AG09309 (cell line): ENCODE results near the gene ATP2B2.

Experiments used
- DNase-seq: peaks from one replicate; pipeline ENCODE4 v3.0.0-alpha.2; 2010; ENCODE audit warnings: low read depth
- H3K4me3 ChIP-seq: 2 replicates; pipeline ENCODE4 v1.5.1; 2011; ENCODE audit warnings: mild to moderate bottlenecking, low read depth, low read length, moderate library complexity; ENCODE audit not compliant: control insufficient read depth
- TF ChIP-seq, protein P1 (sequence below): IDR thresholded peaks from 2 replicates; pipeline ENCODE4 v1.5.1; 2011; ENCODE audit warnings: mild to moderate bottlenecking, low read depth, low read length, inconsistent platforms; ENCODE audit not compliant: insufficient read depth, control insufficient read depth; ENCODE audit errors: missing control alignments

Gene ATP2B2

GRCh38 chr3:10381336-10381735, 124.0 kb downstream of the ATP2B2 start:
- TF ChIP-seq, protein P1, sequence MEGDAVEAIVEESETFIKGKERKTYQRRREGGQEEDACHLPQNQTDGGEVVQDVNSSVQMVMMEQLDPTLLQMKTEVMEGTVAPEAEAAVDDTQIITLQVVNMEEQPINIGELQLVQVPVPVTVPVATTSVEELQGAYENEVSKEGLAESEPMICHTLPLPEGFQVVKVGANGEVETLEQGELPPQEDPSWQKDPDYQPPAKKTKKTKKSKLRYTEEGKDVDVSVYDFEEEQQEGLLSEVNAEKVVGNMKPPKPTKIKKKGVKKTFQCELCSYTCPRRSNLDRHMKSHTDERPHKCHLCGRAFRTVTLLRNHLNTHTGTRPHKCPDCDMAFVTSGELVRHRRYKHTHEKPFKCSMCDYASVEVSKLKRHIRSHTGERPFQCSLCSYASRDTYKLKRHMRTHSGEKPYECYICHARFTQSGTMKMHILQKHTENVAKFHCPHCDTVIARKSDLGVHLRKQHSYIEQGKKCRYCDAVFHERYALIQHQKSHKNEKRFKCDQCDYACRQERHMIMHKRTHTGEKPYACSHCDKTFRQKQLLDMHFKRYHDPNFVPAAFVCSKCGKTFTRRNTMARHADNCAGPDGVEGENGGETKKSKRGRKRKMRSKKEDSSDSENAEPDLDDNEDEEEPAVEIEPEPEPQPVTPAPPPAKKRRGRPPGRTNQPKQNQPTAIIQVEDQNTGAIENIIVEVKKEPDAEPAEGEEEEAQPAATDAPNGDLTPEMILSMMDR: no peak
- H3K4me3 ChIP-seq: no peak overlapping the region
- DNase-seq: no peak

DNA sequence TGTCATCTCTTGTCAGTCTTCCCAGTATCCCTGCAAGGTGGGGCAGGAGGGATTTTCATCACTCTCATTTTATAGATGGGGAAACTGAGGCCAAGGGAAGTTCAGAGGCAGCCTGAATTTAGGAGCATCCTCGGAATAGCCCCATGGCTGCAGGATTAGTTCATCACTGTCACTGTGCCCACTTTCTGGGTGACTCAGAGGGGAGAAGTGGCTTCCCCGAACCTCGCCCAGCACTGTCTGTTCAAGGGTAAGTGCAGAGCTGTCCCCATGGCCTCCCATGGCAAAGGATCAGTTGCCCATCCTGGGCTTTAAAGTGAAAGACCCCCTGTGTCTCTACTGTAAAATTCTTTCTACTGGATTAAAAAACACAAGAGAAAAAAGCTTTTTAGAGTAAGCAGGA, 124.5 kb downstream of the ATP2B2 start:
- H3K4me3 ChIP-seq: no peak overlapping the region
- TF ChIP-seq, protein P1: no peak
- no peak for DNase-seq

GRCh38 chr3:10379961-10380360, 125.4 kb downstream of the ATP2B2 start:
- no peak overlapping the region for H3K4me3 ChIP-seq
- TF ChIP-seq, protein P1: no peak
- no peak for DNase-seq

DNA sequence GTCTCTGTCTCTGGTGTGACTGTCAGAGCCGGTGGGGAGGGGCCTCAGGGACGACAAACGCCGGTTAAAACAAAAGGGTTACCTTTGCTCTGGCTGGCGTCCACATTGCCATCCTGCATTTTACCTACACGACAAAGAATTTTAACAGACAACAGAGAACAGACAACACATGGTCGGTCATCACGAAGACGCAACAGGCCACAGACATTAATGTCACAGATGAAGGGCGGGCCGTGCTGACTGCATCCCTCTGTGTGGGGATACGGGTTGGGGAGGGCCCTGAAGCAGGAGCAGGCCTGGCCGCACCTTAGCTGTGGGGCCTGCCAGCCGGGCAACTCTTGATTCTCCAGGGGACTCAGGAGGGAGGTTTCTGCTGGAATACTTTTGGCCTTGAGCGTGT, 126.2 kb downstream of the ATP2B2 start:
- no peak for DNase-seq
- TF ChIP-seq, protein P1: no peak
- H3K4me3 ChIP-seq: no peak overlapping the region

GRCh38 chr3:10378742-10379141, 126.6 kb downstream of the ATP2B2 start:
- TF ChIP-seq, protein P1: no peak
- DNase-seq: no peak
- no peak overlapping the region for H3K4me3 ChIP-seq

GRCh38 chr3:10378246-10378645, 127.1 kb downstream of the ATP2B2 start:
- no peak overlapping the region for H3K4me3 ChIP-seq
- TF ChIP-seq, protein P1: no peak
- DNase-seq: no peak

DNA sequence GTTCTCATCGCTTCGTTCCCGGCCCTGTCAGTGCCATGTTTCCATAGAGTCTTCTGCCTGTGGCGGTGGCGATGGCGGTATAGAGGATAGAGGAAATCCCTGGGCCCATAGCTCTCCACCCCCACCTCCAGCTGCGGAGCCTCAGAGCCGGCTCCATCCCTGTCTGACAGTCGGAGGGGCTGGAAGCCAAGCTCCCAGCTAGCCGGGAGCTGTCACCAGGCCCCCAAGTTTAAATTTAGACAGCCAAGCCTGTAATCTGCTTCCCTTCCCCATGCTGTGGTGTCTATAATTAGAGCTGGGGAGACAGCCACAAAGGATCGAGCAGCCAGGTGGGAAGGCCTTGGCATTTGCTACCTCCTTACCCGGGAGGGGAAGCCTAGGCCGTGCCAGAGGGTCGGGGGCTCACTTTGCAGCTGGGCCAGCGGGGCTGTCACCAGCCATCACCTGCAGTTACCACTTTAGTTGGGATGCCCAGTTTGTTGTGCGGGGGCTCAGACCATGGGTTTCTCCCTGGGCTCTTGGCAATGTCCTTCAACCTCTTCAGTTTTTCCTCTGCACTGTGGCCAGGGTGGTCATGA, 128.1 kb downstream of the ATP2B2 start:
- no peak for DNase-seq
- H3K4me3 ChIP-seq: no peak overlapping the region
- TF ChIP-seq, protein P1: no peak
